GM12878 (cell line): ENCODE data around the gene DHCR24. TPM values are rescaled to one million over a fixed set of nuclear protein-coding genes. Genes with fewer than 3 reads are reported as not detected.

Source experiments
- ATAC-seq: fragments of 200-7000 bp; cut with Tn5 transposase; 3 replicates; pipeline ENCODE4 v1.9.1; 2020; ENCODE audit warnings: mild to moderate bottlenecking, moderate library complexity
- BruUV-seq: library from RNA; stranded (reverse); fragments of 400-500 nt; replicated peaks from 2 replicates; lab custom pipeline; 2021; lab: Mats Ljungman, UMichigan
- CTCF ChIA-PET: fragments of 300-600 bp; sonication (Branson Sonifier 250); formaldehyde crosslinking; extraction: SDS; loops from one replicate; lab custom pipeline; 2021; ENCODE audit warnings: inconsistent platforms; lab: Yijun Ruan, JAX
- POLR2A ChIA-PET: fragments of 350-600 bp; formaldehyde crosslinking; extraction: SDS; loops from one replicate; lab custom pipeline; 2021; ENCODE audit warnings: inconsistent platforms; lab: Charles Lee
- RAD21 ChIA-PET: fragments of 300-600 bp; sonication (Branson Sonifier 250); formaldehyde crosslinking; loops from one replicate; lab custom pipeline; 2023; ENCODE audit warnings: antibody characterized with exemption; ENCODE audit not compliant: unreplicated experiment; lab: Charles Lee
- SMC1A ChIA-PET: fragments of 300-600 bp; sonication (Branson Sonifier 250); formaldehyde crosslinking; loops from one replicate; lab custom pipeline; 2023; ENCODE audit not compliant: unreplicated experiment, uncharacterized antibody; lab: Charles Lee
- DNase-seq: peaks from one replicate; pipeline ENCODE4 v3.0.0-alpha.2; 2011; ENCODE audit warnings: low read depth, low spot score
- FAIRE-seq: peaks from 3 replicates; lab custom pipeline; 2011; peaks lifted over from hg19 to GRCh38; lab: Jason Lieb, UNC
- H2AFZ ChIP-seq: 2 replicates; pipeline ENCODE4 v1.6.0; 2011; ENCODE audit warnings: low read depth, low read length, control low read depth; ENCODE audit not compliant: control insufficient read depth
- H3K27ac ChIP-seq: 2 replicates; pipeline ENCODE4 v1.5.1; 2011; ENCODE audit warnings: control low read depth; ENCODE audit not compliant: control insufficient read depth, insufficient read depth
- H3K27me3 ChIP-seq, 2 experiments: replicated peaks in 1 of 2; 2 replicates each; pipeline versions ENCODE4 v1.6.0 to v1.6.1; 2011; ENCODE audit warnings: low read length in 1 of 2; ENCODE audit not compliant: control insufficient read depth in 2 of 2, insufficient read depth in 2 of 2
- H3K36me3 ChIP-seq, 2 experiments: 2 replicates each; pipeline ENCODE4 v1.5.1; 2011; ENCODE audit warnings: low read length in 1 of 2; ENCODE audit not compliant: control insufficient read depth in 2 of 2, insufficient read depth in 2 of 2
- H3K4me1 ChIP-seq: 2 replicates; pipeline ENCODE4 v1.6.1; 2011; ENCODE audit warnings: mild to moderate bottlenecking, low read length, moderate library complexity, mixed read lengths; ENCODE audit not compliant: control insufficient read depth, insufficient read depth
- H3K4me2 ChIP-seq: 2 replicates; pipeline ENCODE4 v1.6.0; 2011; ENCODE audit warnings: control low read depth; ENCODE audit not compliant: control insufficient read depth, insufficient read depth
- H3K4me3 ChIP-seq: fragments of 200-600 bp; sonication (generic); 2 replicates; pipeline ENCODE4 v1.5.1; 2016
- H3K79me2 ChIP-seq: 2 replicates; pipeline ENCODE4 v1.6.0; 2011; ENCODE audit warnings: low read length; ENCODE audit not compliant: control insufficient read depth, insufficient read depth
- H3K9ac ChIP-seq: 2 replicates; pipeline ENCODE4 v1.8.0; 2011; ENCODE audit warnings: low read length, control low read depth, mixed read lengths; ENCODE audit not compliant: control insufficient read depth, insufficient read depth
- H3K9me3 ChIP-seq: replicated peaks from 3 replicates; pipeline ENCODE4 v1.5.1; 2011; ENCODE audit warnings: mild to moderate bottlenecking, low read length; ENCODE audit not compliant: control insufficient read depth, insufficient read depth
- H4K20me1 ChIP-seq: 2 replicates; pipeline ENCODE4 v1.6.0; 2011; ENCODE audit not compliant: control insufficient read depth, insufficient read depth
- ASH2L ChIP-seq: fragments of 300-600, 200-600 bp; sonication (generic); IDR thresholded peaks from 2 replicates; pipeline ENCODE4 v1.6.1; 2017; ENCODE audit warnings: low read depth, mild to moderate bottlenecking, borderline replicate concordance
- NFYA ChIP-seq: IDR thresholded peaks from 2 replicates; pipeline ENCODE4 v1.6.1; 2011; ENCODE audit warnings: low read depth, mild to moderate bottlenecking, low read length, improper control_type of control experiment, borderline replicate concordance
- POLR2AphosphoS2 ChIP-seq: IDR thresholded peaks from 2 replicates; pipeline ENCODE4 v1.6.1; 2011; ENCODE audit warnings: low read depth, mild to moderate bottlenecking, low read length, improper control_type of control experiment, moderate library complexity
- REST ChIP-seq: IDR thresholded peaks from 2 replicates; pipeline ENCODE4 v1.6.1; 2012; ENCODE audit warnings: mild to moderate bottlenecking, low read depth, low read length
- STAT3 ChIP-seq: IDR thresholded peaks from 2 replicates; pipeline ENCODE4 v1.6.1; 2011; ENCODE audit warnings: low read depth, low read length, improper control_type of control experiment
- YBX1 ChIP-seq: fragments of 450-650 bp; IDR thresholded peaks from 2 replicates; pipeline ENCODE4 v1.6.1; 2016; ENCODE audit warnings: antibody characterized with exemption
- ZBED1 ChIP-seq: IDR thresholded peaks from 2 replicates; pipeline ENCODE4 v1.6.1; 2016; ENCODE audit warnings: borderline replicate concordance
- ZNF274 ChIP-seq: IDR thresholded peaks from one replicate; pipeline ENCODE4 v1.8.0; 2011; ENCODE audit not compliant: insufficient read length, insufficient read depth
- WGBS: methylation state at CpG from one replicate; pipeline ENCODE4 v1.1.6; 2016; ENCODE audit warnings: low lambda C conversion rate; ENCODE audit not compliant: insufficient replicate concordance, insufficient coverage; ENCODE audit errors: missing lambda C conversion rate; 5-methylcytosine and 5-hydroxymethylcytosine counted together
- in situ Hi-C: fragments of 300-500 bp; cut with MboI; formaldehyde crosslinking; loops from 9 replicates; pipeline ENCODE4 v1.14.3; 2018; ENCODE audit warnings: mixed read lengths
- intact Hi-C: fragments of 100-400 bp; cut with micrococcal nuclease; formaldehyde crosslinking; loops from one replicate; pipeline ENCODE4 v1.14.2; 2022; ENCODE audit not compliant: unreplicated experiment
- polyA plus RNA-seq, 11 experiments: library from polyadenylated mRNA; depleted of rRNA in 4 of 11; unstranded in 6 of 11; stranded (reverse) in 5 of 11; fragments of >200 nt; fragmentation: Nextera tagmentation in 4 of 11; fragmentation: Illumina TruSeq in 1 of 11; extraction: Ambion mirVana in 4 of 11; extraction: Trizol in 1 of 11; gene quantifications; 1 replicate in 1 of 11; 2 replicates in 10 of 11; pipeline versions ENCODE4 v1.2.1 to v1.2.3, GENCODE V29; 2011 to 2016; ENCODE audit warnings: inconsistent platforms in 2 of 11, missing spikeins in 2 of 11, low read depth in 1 of 11
- total RNA-seq, 4 experiments: library from RNA; depleted of rRNA in 3 of 4; stranded (reverse); fragments of >200 nt in 3 of 4; fragmentation: Illumina TruSeq in 1 of 4; extraction: Trizol in 1 of 4; gene quantifications; 2 replicates each; pipeline versions ENCODE4 v1.2.1 to v1.2.3, GENCODE V29; 2013 to 2021
- TF ChIP-seq, protein P1 (sequence below): fragments of 450-650 bp; IDR thresholded peaks from 2 replicates; pipeline ENCODE4 v1.6.1; 2017; ENCODE audit warnings: low read depth, mild to moderate bottlenecking, moderate library complexity

The DHCR24 gene
- total and polyA plus RNA-seq, 10 of the 15 experiments (the other 5 are each of a cell fraction or from before 2014, with no cell fraction given) = 23.3 to 169 (median 120) TPM

DNA sequence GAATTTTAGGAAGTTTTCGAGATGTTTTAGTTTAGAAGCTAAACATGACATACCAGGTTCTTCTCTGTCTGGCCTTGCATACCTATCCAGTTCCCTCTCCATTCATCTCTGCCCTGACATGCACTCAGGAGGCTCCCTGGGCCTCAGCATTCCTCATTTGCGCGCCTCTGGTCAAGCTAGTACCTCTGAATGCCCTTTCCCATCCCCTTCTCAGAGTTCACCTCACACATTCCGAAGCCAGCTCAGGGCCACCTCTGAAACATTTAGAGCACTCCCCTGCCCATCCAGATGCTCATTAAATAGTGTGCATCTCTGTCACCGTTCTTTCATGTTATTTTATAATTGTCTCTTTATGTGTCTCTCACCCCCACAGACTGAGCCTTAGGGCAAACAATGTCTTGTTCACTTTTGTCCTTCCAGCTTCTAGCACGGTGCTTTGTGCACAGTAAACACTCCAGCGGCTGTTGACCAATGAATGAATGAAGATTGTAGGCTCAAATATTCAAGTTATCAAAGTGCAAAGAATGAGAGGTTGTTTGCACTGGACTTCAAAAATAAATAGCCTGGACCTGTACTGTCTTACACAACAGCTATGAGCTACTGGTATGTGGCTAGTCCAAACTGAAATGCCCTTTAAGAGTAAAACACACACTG lies 1.2 kb upstream of the DHCR24 start:
- Histone ChIP-seq H3K4me1 (peaks cover 13% of the 10 kb centered on the region), H3K9ac (peak overlapping the region; percentile 71; the same call in 1 of the 2 replicates), H3K4me3 (peak overlapping the region; percentile 81; the same call in 1 of the 2 replicates), H3K27me3 (no peaks in the 10 kb centered on the region), H3K4me2 (peak overlapping the region; percentile 70), H3K27ac (0 out of 2 replicates have a peak overlapping the region, but pooled peaks have one; percentile 77), H4K20me1 (peaks cover 5% of the 10 kb centered on the region; the same call in 1 of the 2 replicates), H2AFZ (no peak overlapping the region), H3K79me2 (peaks cover 37% of the 10 kb centered on the region), H3K36me3 (peaks cover 0 to 2% of the 10 kb centered on the region in 2 experiments; a peak in 2 of 4 replicates), H3K9me3 (no peaks in the 10 kb centered on the region)
- FAIRE-seq (no peak), DNase-seq (no peak), ATAC-seq (no peak)
- TF ChIP-seq ASH2L (no peak), REST (no peak), POLR2AphosphoS2 (no peak), NFYA (no peak), ZNF274 (no peak), STAT3 (no peak), ZBED1 (no peak), YBX1 (no peak)
- TF ChIP-seq, protein P1, sequence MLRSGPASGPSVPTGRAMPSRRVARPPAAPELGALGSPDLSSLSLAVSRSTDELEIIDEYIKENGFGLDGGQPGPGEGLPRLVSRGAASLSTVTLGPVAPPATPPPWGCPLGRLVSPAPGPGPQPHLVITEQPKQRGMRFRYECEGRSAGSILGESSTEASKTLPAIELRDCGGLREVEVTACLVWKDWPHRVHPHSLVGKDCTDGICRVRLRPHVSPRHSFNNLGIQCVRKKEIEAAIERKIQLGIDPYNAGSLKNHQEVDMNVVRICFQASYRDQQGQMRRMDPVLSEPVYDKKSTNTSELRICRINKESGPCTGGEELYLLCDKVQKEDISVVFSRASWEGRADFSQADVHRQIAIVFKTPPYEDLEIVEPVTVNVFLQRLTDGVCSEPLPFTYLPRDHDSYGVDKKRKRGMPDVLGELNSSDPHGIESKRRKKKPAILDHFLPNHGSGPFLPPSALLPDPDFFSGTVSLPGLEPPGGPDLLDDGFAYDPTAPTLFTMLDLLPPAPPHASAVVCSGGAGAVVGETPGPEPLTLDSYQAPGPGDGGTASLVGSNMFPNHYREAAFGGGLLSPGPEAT = no peak
- intact Hi-C loops = no loop called here
- POLR2A ChIA-PET = interaction anchor here (0.5 to 1.0 kb wide), 5 partner anchors 8 to 946 kb away, joined by 3 read pairs; partner anchors contain the start of gene IFT25
- in situ Hi-C loops = no loop called here
- SMC1A ChIA-PET = interaction anchor here (0.8 to 5.6 kb wide), 6 partner anchors 9 to 62 kb away, joined by 3 to 28 read pairs (median 4); no protein-coding TSS in a partner anchor
- WGBS = 90% methylated on average over 7 of the region's 7 CpGs
- no TSS peak for BruUV-seq
- CTCF ChIA-PET = interaction anchor here (0.6 to 1.8 kb wide), 6 partner anchors 26 to 820 kb away, joined by 3 to 4 read pairs (median 4); no protein-coding TSS in a partner anchor
- RAD21 ChIA-PET = interaction anchor here (0.7 to 1.5 kb wide), 2 partner anchors 9 to 57 kb away, joined by 3 to 5 read pairs; no protein-coding TSS in a partner anchor
